ENCODE data around the gene NCOR2.

NCOR2 gene

DNA sequence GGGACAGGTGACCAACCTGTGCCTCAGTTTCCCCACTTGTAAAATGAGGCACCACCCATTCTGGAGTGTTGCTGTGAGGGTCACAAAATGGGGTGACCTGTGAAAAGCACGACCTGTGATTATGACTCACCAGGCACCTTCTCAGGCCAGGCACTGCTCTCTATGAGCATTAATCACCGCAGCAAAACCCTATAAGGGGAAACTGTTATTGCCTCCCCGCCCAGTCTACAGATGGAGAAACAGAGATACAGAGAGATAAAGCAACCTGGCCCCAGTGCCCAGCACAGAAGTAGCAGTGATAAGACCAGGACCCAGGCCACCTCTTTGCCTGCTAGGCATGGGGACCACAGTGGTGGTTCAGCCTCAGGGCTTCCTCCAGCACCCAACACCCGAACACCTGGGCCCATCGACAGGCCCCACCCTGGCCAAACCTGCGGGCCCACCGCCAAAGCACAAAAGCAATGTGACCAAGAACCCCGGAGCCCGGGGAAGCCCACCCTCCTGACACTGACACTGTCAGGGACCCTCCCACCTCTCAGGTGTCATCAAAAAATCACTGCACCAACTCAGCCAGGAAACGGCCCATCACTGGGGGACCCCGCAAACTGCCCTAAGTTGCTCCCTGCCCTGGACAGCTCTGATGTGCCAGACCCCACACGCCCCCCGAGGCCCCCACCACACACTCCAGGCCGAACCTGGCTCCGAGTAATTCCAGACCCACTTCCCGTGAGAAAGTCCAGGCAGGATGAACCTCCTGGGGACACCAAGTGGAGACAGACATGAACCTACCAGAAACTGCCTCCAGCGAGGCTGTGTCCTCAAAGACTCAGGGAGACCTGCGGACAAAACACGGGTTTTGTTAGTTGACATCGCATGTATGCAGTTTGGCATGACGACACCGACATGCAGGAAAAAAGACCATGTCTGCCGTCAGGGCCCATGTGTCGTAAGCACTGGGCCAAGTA is 32.4 kb downstream of the NCOR2 start:
- TF ChIP-seq, protein P1, sequence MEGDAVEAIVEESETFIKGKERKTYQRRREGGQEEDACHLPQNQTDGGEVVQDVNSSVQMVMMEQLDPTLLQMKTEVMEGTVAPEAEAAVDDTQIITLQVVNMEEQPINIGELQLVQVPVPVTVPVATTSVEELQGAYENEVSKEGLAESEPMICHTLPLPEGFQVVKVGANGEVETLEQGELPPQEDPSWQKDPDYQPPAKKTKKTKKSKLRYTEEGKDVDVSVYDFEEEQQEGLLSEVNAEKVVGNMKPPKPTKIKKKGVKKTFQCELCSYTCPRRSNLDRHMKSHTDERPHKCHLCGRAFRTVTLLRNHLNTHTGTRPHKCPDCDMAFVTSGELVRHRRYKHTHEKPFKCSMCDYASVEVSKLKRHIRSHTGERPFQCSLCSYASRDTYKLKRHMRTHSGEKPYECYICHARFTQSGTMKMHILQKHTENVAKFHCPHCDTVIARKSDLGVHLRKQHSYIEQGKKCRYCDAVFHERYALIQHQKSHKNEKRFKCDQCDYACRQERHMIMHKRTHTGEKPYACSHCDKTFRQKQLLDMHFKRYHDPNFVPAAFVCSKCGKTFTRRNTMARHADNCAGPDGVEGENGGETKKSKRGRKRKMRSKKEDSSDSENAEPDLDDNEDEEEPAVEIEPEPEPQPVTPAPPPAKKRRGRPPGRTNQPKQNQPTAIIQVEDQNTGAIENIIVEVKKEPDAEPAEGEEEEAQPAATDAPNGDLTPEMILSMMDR (IDR thresholded peaks at IDR 0.05; ENCODE audit: insufficient read depth, missing control alignments): no peak
- no peak for DNase-seq (ENCODE audit: insufficient read length, low spot score)
- FAIRE-seq: no peak

DNA sequence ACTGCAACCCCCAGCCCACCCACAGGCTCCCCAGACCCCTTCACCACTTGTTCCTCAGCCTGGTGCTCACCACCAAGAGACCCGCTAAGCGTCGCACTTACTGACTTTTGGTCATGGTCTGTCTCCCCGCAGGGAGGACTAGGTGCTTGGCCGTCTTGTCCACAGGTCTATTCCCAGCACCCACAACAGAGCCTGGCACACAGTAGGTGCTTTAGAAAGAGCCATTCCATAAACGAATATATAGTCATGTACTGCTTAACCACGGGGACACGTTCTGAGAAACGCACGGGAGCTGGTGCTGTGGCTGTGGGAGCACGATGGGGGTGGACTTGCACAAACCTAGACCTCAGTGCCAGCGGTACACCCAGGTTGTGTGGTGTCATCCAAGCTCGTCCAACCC is 34.0 kb downstream of the NCOR2 start:
- DNase-seq (ENCODE audit: insufficient read length, low spot score): no peak
- TF ChIP-seq, protein P1 (IDR thresholded peaks at IDR 0.05; ENCODE audit: insufficient read depth, missing control alignments): no peak
- FAIRE-seq: no peak

DNA sequence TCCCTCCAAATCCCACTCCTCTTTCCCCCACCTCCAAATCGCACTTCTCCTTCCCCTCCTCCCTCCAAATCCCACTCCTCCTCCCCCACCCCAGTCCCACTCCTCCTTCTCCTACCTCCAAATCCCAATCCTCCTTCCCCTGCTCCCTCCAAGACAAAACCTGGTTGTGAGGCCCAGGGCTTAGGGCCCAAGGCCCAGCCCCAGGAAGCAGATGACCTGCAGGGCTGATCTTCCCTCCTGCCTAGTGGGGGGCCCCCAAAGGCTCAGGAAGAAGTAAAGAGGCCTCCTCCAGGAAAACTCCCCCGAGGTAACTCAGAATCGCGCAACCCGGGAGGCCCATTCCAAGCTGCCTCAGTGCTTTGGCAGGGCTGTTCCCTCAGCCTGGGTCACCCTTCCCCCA is 34.4 kb downstream of the NCOR2 start:
- TF ChIP-seq, protein P1 (IDR thresholded peaks at IDR 0.05; ENCODE audit: insufficient read depth, missing control alignments): no peak
- no peak for DNase-seq (ENCODE audit: insufficient read length, low spot score)
- FAIRE-seq: no peak

DNA sequence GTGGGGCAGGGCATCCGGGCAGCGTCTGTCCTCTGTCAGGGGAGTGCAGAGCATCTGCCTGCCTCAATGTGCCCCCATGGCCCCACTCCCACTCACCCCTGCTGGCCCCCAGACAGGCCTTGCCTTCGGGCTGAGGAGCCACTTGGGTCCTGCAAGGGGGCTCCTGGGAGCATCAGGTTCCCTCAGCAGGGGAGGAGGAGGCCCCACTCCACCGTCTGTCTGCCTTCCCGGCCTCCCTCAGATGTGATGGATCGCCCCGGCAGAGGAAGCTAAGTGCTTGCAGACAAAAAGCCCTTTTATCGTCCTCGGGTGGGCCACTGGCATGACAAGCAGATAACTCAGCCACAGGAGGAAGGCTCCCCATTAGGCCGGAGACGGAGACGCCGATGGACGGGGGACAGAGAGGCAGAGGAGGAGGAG is 35.1 kb downstream of the NCOR2 start:
- TF ChIP-seq, protein P1 (IDR thresholded peaks at IDR 0.05; ENCODE audit: insufficient read depth, missing control alignments): no peak
- no peak for DNase-seq (ENCODE audit: insufficient read length, low spot score)
- no peak for FAIRE-seq

DNA sequence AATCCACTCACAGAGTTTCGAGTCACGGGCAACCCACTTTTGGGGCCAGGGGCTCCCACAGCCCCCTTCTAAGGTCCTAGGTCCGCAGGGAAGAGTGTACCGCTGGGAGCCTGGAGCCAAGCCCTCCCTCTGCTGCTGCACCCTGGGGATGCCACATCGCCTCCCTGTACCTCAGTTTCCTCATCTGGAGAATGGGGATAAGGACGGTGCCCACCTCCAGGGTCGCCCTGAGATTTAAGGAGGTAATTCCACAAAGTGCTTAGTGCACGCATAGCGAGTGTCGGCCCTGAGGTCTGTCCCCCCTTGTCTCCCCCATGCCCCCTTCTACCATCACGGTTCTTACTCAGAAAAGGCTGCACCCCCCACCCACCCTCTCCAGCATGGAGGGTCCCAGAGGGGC is 35.5 kb downstream of the NCOR2 start:
- DNase-seq (ENCODE audit: insufficient read length, low spot score) (no peak), FAIRE-seq (no peak)
- TF ChIP-seq, protein P1 (IDR thresholded peaks at IDR 0.05; ENCODE audit: insufficient read depth, missing control alignments): no peak

DNA sequence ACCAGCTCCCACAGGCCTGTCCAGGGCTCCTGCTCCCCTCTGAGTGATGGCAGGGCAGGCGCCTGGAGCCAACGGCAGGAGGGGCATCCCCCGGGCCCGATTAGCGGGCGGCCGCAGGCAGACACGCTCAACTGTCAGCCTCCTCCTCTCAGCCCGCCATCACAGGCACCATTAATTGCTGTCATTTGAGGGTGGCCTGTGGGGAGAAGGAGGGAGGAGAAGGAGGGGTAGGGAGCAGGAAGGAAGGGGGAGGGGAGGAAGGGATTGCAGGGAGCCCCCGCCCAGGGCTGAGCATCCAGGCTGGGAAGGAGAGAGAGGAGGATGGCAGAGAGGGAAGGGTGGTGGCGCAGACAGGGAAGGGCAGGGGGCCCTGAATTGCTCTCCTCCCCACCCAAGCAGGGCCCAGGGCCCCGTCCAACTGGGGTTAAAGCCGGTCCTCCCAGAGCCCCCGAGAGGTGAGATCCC is 36.1 kb downstream of the NCOR2 start:
- DNase-seq (ENCODE audit: insufficient read length, low spot score) (no peak), FAIRE-seq (no peak)
- TF ChIP-seq, protein P1 (IDR thresholded peaks at IDR 0.05; ENCODE audit: insufficient read depth, missing control alignments): no peak

All from D721Med (cell line).